Stimulated activated CD8-positive, alpha-beta memory T cell treated with anti-CD3 and anti-CD28 coated beads, Interleukin-4, amount 100 ng/mL, for 48 hours (primary cell): ENCODE data around the gene ACKR4.
"Not testable (repeated sequence)": the region's sequence is repeated elsewhere in the genome, so short reads cannot be mapped to it uniquely, and the experiment has no call there.

Experiments used
- DNase-seq: peaks from one replicate; pipeline ENCODE4 v3.0.0-alpha.2; 2020

Gene ACKR4

DNA sequence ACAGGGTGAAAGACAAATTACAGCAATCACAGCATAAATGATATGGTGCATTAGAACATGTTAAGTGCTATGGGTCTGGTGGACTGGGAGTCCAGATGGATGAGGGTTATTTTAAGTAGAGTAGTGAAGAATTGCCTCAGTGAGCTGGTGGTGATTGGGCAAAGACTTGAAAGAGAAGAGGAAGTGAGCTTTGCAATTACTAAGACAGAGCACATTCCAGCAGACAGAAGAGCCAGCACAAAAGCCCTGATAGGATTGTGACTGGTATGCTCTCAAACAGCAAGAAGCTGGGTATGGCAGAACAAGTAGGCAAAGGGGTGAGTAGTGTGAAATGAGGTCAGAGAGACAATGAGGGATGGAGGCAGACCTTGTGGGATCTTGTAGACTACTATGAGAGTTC lies 2.1 kb upstream of the ACKR4 start:
- no peak for DNase-seq

DNA sequence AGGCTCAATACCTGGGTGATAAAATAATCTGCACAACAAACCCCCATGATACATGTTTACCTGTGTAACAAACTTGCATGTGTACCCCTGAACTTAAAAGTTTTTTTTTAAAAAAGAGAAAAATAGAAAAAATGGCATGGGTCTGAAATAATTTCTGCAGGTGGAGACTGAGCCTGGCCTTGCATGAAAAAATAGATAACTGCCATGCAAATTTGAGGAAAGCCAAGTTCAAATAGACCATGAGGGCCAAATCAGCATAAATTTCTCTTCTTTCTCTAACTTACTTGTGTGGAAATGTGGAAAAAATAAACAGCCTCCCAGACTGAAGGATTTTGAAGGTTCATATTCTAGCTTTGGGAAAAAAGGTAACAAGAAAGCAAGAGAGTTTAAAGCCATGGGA lies 744 bp upstream of the ACKR4 start:
- no peak for DNase-seq

DNA sequence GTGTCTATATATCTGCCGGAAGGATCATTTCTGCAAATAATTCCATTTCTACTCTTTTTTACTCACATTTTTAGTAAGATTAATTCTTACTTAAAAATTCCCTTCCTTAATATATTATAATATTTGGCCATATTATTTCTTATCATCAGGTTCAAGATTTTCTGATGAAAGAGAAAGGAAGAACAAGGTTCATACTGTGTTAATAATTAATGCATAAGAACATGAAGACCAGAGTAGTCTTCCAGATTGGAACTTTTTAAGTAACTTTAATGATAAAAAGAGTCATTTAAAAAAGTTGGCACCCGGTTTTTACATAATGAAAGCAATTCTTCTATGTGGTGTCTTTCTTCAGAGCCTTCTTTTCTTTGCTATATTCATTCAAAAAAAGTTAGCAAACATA lies 590 bp downstream of the ACKR4 start:
- no peak for DNase-seq

DNA sequence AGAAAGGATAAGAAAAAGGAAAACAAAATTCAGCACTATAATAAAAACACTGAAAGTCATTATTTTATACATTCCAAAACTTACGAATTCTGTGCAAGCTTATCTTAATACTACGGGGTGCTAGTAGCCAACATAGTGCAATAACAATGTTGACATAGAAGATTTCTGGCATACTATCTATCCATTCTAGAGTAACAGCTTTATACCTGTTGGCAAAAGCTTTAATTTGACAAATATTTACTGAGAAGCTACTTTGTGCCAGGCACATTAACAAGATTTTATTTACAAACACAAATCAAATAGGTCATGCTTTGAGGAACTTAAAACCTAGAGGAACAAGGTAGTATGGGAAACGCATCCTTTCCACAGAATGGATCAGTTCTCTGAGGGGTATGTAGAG lies 1.1 kb downstream of the ACKR4 start:
- no peak for DNase-seq

DNA sequence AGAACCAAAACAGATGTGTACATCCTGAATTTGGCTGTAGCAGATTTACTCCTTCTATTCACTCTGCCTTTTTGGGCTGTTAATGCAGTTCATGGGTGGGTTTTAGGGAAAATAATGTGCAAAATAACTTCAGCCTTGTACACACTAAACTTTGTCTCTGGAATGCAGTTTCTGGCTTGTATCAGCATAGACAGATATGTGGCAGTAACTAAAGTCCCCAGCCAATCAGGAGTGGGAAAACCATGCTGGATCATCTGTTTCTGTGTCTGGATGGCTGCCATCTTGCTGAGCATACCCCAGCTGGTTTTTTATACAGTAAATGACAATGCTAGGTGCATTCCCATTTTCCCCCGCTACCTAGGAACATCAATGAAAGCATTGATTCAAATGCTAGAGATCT lies 3.5 kb downstream of the ACKR4 start:
- DNase-seq = not testable (repeated sequence)

DNA sequence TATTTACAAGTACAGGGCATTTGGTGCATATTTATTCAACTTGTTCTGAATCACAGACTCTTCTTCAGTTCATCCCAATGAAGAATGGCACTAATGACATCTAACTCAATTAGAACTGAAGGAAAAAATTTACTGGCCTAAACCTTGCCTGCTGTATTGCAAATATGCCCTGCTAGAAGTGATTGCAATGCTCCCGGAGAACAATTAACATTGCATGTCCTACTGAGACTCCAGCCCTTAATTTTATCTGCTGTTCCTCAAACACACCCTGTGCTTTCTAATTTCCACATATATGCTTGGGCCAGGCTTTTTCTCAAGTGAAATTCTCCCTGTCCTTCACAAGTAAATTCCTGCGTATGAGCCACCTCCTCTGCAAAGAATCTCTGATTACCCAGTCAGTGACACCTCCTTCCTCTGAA lies 8.3 kb downstream of the ACKR4 start:
- DNase-seq = no peak

DNA sequence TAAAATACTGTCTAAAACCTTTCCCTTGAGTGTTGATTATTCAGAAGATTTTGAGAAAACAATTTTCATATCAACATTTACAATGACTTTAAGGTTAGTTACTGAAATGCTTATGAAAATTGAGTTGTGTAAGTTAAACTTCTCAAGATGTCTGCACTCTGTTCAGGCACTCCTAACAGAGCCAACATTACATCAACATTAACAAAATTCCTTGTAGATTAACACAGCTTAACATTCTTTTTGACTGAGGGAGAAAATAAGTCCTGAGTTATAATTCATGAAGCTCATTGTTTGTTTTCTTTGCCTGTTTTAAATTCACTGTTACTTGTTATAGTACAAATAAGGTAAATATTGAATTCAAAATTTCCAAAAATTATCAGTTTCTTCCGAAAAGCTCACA lies 9.0 kb downstream of the ACKR4 start:
- no peak for DNase-seq

DNA sequence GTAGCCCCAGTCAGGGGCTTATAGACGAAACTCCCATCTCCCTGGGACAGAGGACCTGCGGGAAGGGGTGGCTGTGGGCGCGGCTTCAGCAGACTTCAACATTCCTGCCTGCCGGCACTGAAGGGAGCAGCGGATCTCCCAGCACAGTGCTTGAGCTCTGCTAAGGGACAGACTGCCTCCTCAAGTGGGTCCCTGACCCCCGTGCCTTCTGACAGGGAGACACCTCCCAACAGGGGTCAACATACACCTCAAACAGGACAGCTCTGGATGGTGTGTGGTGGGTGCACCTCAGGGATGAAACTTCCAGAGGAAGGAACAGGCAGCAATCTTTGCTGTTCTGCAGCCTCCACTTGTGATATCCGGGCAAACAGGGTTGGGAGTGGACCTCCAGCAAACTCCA lies 9.6 kb downstream of the ACKR4 start:
- DNase-seq = not testable (repeated sequence)

DNA sequence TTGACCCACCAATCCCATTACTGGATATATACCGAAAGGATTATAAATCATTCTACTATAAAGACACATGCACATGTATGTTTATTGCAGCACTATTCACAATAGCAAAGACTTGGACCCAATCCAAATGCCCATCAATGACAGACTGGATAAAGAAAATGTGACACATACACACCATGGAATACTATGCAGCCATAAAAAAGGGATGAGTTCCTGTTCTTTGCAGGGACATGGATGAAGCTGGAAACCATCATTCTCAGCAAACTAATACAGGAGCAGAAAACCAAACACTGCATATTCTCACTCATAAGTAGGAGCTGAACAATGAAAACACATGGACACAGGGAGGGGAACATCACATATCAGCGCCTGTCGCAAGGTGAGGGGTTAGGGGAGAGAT lies 18.2 kb downstream of the ACKR4 start:
- DNase-seq = not testable (repeated sequence)

DNA sequence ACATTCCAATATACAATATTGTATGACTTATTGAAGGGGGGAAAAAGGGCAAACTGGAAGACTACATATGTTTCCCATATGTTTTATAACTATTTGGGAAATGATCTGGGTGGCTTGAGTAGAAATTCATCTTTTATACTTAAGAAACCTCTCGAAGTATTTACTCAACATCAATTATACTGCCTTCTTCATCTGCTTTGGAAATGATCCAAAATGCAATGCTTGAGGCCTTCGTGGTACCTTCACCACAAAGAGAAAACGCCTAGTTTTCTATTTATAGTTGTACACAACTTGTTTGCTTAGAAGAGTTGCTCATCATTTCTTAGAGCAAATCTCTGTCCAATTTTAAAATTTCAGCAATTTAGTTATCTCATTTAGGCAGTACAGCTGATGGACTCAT lies 18.8 kb downstream of the ACKR4 start:
- no peak for DNase-seq

DNA sequence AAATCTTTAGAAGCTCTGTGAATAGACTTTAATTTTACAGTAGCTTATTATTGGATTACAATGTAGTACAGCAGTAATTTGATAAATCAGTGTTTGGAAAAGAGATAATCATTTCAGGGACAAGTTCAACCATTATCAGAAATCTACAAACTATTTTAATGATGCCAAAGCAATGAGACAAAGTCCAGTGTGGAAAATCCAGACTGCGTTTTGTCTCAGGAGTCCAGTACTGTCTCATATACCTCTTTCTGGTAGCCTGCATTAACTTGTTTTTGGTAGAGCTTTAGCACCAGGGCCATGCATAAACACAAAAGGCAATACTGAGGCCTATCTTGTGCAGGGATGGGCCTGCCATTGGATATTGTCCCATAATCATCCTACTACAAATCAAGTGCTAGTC lies 19.7 kb downstream of the ACKR4 start:
- DNase-seq = no peak

DNA sequence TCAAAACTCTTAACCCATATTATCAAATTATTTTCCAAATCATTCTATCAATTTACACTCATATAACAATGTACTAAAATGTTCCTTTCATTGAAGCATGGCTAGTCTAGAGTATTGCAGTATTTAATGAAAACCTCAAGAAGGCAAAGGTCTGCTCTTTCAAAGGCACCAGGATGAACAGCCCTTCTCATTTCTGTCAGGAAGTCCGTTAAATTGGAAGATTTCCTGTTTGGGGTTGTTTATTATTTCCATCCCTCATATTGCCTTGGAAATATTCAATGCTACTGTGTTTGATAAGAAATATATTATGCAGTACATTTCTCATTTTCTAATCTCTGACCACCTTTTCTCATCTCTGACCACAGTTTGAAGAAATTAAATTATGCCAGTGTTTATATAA lies 25.1 kb downstream of the ACKR4 start:
- no peak for DNase-seq

DNA sequence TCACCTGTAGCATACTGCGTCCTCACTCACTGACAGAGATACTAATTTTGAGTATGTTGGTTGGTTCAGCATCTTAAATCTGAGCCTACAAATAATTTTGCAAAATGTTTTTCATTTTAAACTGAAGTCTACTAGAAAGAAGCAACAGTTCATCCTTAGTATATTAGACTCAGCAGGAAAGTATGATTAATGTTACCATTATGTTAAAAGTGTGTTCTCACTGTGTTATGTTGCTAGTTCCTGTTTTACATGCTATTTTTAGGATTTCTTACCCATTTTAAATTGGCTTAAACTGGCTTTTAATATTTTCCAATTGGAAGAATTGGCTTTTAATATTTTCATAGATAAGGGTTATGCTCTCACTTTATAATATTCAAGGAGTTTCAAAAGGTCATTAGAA lies 25.7 kb downstream of the ACKR4 start:
- no peak for DNase-seq

DNA sequence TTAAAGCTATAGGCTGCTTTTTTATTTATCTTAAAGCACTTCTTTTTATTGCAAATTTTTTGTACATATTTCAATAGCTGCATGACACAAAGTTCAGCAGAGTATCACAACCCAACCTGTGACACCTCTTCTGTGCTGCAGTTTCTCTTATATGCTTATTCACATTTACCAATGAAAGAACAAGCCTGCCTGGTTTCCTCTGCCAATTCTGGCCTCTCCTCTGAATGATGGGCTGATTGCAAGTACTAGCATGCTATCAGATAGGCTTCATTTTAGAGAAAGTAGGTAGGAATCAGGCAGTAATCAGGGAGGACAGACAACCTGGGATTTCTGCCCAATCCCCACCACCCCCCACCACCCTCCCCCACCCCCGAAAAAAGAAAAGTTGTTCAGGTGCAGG lies 26.6 kb downstream of the ACKR4 start:
- DNase-seq = no peak

DNA sequence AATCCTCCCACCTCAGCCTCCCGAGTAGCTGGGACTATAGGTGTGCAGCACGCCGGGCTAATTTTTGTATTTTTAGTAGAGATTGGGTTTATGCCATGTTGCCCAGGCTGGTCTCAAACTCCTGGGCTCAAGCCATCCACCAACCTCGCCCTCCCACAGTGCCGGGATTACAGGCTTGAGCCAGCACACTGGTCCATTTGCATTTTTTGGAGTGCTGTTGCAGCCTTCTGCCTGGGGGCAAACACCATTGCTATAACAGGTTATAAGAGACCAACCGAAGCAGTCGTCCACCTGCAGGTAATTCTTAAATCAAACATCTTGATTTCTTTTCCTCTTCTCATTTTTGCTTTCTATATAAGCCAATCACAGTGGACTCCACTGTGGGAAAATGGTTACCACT lies 27.7 kb downstream of the ACKR4 start:
- DNase-seq = no peak

DNA sequence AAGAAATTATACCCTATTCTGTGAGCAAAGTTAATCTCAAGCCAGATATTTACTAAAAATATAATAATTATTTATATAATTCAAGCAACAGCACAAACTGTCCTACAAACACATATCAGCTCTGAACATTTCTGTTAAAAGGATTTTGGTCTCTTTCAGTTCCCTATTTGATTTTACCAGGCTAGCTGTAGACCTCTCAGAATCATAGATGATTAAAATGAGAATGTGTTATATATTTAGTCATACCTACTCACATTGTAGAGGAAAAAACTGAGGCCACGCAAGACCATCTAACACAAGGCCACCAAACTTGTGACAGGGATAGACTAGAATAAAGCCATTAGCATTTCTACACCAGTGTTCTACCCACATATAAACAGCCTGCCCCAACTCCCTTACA lies 28.5 kb downstream of the ACKR4 start:
- no peak for DNase-seq

DNA sequence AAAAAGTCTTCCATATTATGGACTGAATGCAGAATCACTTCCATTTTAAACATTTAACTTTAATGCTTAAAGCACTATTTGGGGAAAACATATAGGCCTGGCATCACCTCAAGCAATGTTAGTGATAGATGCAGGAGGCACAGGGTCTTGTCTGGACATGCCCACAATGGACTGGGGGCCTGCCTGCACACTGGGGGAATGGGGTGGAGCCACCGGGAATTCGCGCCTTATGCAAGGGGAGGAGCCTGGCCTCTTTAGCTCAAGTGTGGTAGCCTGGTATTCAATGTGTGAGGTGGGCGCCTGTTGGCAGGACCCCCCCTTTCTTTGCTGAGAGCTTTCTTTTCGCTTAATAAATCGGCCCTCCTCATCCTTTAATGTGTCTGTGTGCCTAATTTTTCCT lies 29.9 kb downstream of the ACKR4 start:
- DNase-seq = no peak

DNA sequence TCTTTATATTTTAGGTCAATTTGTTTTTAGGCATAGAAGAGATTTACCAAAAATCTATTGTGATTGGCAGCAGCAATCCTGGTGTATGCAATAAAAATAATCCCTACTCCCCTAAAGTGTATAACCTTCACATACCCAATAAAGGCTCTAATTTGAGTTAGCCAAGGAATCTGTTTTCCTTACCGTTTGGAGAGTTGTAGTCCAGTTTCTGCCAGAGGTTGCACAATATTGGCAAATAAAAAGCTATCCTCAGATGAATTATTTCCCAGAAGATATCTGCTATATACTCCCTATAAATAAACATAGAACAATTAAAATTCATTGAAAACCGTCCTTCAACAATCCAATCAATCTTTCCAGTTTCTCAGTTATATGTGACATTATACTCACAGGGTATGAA lies 31.1 kb downstream of the ACKR4 start:
- DNase-seq = no peak

DNA sequence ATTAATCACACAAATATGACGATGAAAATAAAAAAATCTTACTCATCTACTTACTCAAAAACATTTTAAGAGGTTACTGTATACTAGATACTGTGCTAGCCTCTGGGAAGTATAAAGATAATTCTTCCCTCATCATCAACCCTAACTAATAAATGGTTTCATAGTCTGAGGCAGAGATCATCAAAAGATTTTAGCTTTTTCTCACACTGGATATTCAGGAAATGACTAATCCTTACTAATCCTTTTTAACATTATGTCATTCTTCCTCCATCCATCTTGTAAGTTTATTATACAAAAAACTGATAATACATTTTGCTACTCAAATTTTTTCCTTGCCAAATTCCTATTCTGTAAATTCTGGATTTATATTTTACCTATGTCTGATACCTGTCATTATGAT lies 32.9 kb downstream of the ACKR4 start:
- no peak for DNase-seq

DNA sequence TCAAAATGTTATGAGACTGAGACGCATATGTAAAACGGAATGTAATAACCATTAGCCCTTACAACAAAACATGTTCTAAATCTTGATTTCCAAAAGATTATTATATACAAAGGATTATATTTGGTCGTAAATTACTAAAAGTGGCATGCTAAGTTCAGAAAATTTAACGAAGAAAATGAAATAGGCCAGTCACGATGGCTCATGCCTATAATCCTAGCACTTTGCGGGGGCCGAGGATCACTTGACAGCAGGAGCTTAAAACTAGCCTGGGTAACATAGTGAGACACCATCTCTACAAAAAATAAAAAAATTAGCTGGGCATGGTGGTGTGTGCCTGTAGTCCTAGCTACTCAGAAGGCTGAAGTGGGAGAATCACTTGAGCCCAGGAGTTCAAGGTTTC lies 33.5 kb downstream of the ACKR4 start:
- DNase-seq = no peak

DNA sequence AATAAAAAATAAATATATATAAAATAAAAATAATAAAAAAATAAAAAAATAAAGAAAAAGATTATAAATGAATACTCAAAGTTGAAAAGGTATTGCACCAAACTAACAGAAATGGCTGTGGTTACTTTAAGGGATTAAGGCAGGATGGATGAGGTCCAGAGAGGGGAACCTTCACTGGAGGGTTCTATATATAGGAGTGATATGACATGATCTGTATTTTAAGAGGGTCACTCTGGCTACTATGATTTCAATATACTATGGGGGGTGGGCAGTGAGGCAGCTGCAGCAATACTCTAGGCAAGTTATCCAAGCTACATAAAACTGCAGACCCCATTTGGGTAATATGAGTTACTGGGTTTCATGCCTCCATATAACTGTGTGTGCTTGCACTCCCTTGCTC lies 38.0 kb downstream of the ACKR4 start:
- no peak for DNase-seq

DNA sequence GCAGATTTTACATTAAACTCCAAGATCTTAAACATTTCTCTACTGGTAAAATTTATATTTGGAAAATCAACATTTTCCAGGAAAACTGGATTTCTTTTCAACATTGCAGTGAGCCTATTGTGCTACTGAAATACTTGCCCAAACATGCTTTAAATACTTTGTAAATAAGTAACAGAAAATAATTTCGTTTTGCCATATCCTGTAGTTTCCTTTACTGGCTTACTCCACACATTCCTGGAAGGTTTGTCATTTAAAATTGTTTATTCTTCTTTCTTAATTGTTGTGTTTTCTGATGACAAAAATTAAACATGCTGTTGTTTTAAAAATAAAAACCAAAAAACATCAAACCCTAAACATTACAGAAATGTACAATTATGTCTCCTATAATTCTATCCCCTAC lies 40.5 kb downstream of the ACKR4 start:
- no peak for DNase-seq

DNA sequence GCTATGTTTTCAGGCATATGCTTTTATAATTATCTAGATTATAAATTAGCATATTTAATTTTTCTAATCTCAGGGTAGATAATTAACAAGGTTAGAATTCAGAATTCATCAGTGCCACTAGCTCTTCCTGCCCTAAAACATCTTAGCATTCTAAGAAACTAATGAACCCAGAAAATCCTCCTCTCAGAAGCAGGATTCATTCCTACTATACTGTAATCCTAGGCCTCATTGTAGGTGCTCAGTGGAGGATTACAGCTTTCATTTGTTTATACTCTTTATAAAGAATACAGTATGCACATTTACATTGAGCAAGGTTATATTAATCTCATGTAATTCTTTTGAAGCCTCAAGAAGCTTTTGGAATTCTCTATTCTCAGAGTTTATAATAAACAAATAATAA lies 41.6 kb downstream of the ACKR4 start:
- DNase-seq = no peak

DNA sequence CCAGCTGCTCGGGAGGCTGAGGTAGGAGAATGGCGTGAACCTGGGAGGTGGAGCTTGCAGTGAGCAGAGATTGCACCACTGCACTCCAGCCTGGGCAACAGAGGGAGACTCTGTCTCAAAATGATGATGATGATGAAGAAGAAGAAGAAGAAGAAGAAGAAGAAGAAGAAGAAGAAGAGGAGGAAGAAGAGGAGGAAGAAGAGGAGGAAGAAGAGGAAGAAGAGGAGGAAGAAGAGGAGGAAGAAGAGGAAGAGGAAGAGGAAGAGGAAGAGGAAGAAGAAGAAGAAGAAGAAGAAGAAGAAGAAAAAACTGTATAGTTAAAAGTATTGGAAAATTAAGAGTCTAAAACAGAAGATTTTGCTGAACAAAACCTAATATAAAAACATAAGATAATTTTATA lies 44.4 kb downstream of the ACKR4 start:
- DNase-seq = not testable (repeated sequence)

DNA sequence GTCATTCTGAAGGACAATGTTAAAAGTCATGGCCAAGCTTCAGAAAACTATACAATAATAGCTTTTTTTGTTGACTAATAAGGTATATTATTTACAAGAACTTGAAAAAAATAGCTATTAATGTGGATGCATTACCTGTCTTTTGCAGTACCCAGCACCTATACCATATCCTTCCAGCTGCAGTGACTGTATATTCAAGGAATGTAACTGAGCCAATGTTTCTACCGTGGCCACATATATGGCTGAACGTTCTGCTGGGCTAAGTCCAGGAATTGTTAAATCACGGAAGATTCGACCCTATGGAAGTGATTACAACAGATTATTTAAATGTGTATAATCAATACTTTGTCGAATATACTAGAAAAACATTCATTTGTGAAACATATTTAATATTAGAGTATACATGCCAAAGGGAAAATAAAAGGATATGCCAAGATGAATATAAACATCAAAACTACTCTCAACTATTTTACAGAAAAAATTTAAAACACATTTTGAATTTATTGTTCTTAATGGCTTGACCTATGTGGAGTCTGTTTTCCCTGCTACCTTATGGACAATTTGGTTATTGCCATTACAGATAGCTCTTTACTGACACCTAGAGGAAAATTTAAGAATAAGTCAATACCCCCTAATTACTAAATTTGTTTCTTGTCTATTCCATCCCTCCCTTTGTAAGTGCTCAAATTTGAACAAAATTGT lies 44.9 kb downstream of the ACKR4 start:
- no peak for DNase-seq

DNA sequence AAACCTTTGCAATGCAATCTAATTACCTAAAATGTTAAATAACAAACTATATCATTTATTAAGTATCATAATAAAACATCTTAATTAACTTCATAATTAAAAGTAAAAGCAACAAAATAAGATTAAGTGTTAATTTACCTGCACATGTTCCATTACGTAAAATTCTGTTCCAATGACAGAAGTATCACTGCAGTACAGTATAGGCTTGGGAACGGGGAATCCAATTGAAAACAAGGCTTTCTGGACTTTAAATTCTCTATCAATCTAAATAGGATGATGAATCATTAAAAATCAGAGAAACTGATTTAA lies 45.4 kb downstream of the ACKR4 start:
- DNase-seq = no peak
